GM19324 (cell line): ENCODE measurements around the gene RLN2.

Experiments used
- ATAC-seq: cut with Tn5 transposase; IDR thresholded peaks from one replicate; pipeline ENCODE4 v1.9.1; 2021; ENCODE audit warnings: mild to moderate bottlenecking, moderate library complexity; ENCODE audit not compliant: unreplicated experiment, low FRiP score

RLN2 gene

DNA sequence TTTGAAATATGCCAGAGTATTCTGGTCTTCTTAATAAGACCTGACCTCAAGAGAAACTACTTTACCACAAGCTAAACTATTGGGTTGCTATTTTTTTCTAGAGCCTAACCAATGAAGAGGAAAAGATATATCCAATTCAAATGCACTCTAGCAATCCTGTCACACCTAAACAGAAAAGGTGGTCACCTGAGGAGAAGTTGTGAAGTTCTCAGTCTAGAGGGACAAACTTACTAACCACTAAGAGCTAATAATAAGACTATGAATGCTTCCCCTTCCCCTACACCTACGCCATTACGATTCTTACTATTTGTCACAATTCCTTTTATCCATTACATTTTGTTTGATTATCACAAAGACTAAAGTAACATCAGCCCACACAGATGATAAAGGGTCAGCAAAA is 29.7 kb downstream of the RLN2 start:
- ATAC-seq, result no peak

GRCh38 chr9:5269249-5269715 is 35.2 kb downstream of the RLN2 start:
- ATAC-seq, result no peak

DNA sequence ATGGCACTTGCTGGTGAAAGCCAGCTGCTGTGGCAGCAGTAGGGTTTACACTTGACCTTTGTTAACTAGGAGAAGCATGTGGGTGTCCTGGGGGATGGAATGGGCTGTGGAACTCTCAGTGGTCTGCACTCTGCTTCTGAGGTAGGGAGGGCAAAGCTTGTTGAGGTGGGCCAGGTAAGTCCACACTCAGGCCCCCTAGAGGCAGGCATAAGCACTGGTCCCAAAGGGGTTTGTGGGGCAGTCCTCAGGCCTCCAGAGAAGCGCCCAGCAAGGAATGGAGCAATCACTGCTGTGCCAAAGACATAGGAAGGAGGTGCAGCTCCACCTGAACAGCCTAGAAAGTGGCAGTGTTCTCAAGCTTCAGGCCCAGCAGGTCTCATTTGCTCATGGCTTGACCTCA is 38.6 kb downstream of the RLN2 start:
- no peak for ATAC-seq

GRCh38 chr9:5264219-5264595 is 40.3 kb downstream of the RLN2 start:
- ATAC-seq, result no peak

DNA sequence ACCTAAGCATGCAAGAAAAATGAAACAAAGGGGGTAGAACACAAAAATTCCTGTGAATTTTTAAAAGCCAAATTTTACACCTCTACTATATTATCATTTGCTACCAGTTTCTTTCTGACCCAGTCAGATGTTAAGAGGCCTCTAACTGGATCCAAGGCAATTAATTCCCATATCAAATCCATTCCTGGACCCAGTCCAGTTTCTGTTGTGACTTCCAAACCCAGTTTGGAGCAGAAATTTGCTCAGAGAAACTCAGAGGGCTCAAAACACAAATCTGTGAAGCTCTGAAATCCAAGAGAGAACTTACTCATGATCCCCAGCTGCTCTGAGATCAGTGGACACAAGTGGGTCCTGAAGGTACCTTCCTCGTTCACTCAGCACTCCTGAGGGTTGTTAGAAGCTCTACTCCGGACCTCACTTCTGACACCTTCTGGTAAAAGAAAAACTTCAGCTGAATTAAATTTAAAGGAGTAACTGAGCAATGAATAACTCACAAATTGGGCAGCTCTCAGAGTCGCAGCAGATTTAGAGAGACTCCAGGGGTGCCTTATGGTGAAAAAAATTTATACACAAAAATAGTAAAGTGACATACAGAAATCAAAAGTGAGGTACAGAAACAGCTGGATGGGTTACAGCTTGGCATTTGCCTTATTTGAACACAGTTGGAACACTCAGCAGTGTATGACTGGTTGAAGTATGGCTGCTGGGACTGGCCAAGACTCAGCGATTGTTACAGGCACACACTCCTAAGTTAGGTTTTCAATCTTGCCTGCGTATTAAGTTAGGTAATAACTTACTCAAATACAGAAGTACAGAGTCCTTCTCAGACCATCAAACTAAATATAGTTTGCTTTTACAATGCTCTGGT is 40.9 kb downstream of the RLN2 start:
- ATAC-seq, result no peak
